Ovary (tissue), 9 donors: ENCODE measurements around the gene P3H4. TPM values are rescaled to one million over a fixed set of nuclear protein-coding genes. Genes with fewer than 3 reads are reported as not detected.
A peak's percentile ranks its signal among the peaks of the same experiment; 100 is the strongest.

Experiments used
- DNase-seq, 5 donors: peaks; one replicate each; pipeline ENCODE4 v3.0.0-alpha.2; 2019 to 2020
- H3K27ac ChIP-seq, 2 donors: fragments of 200-600 bp; one replicate each; pipeline versions ENCODE4 v1.5.1 to v1.8.0; 2019 to 2022
- H3K27me3 ChIP-seq: fragments of 200-600 bp; one replicate; pipeline ENCODE4 v1.8.0; 2022
- H3K36me3 ChIP-seq: fragments of 200-600 bp; sonication (generic); one replicate; pipeline ENCODE4 v1.5.1; 2019
- H3K4me1 ChIP-seq: one replicate; pipeline ENCODE4 v1.8.1; 2013; ENCODE audit warnings: mild to moderate bottlenecking, moderate library complexity; ENCODE audit not compliant: insufficient read depth
- H3K4me3 ChIP-seq: fragments of 200-600 bp; sonication (generic); one replicate; pipeline ENCODE4 v1.5.1; 2017
- H3K9me3 ChIP-seq, 2 donors: fragments of 200-600 bp in 1 of 2; sonication (generic) in 1 of 2; one replicate each; pipeline versions ENCODE4 v1.5.1 to v1.8.1; 2013 to 2019; ENCODE audit warnings: mild to moderate bottlenecking in 1 of 2, moderate library complexity in 1 of 2
- EP300 ChIP-seq: sonication (generic); formaldehyde crosslinking; IDR thresholded peaks from one replicate; pipeline ENCODE4 v1.6.1; 2017; ENCODE audit warnings: antibody characterized with exemption
- POLR2A ChIP-seq: fragments of 450-650 bp; IDR thresholded peaks from one replicate; pipeline ENCODE4 v1.6.1; 2017; ENCODE audit warnings: antibody characterized with exemption, mild to moderate bottlenecking, moderate library complexity
- WGBS, 3 donors: extraction: QIAGEN DNeasy Blood & Tissue Kit in 1 of 3; methylation state at CpG; one replicate each; pipeline versions ENCODE4 v1.1.5 to v1.1.7; 2013 to 2017; 5-methylcytosine and 5-hydroxymethylcytosine counted together
- intact Hi-C, 4 donors: fragments of 100-400 bp; cut with DNase I; formaldehyde crosslinking; loops; one replicate each; pipeline versions ENCODE4 v1.11.0 to v1.15.1; 2022 to 2023
- polyA plus RNA-seq, 2 donors: library from polyadenylated mRNA; stranded (reverse); fragments of 200-250 nt in 1 of 2; fragments of 350-450 nt in 1 of 2; fragmentation: Illumina TruSeq in 1 of 2; extraction: RNeasy Lipid Tissue Mini Kit (QIAGEN cat#74804) in 1 of 2; gene quantifications; one replicate each; pipeline ENCODE4 v1.2.3, GENCODE V29; 2013 to 2014
- total RNA-seq, 7 donors: library from RNA; depleted of rRNA in 2 of 7; stranded (reverse); fragments of >200 nt in 2 of 7; fragmentation: NEBNext Ultra II Directional in 3 of 7; extraction: Animal tissue kit (Norgen Biotek cat#: 25700) in 3 of 7; gene quantifications; one replicate each; pipeline versions ENCODE4 v1.1.0 to v1.2.4, GENCODE V29; 2016 to 2023
- TF ChIP-seq, protein P1 (sequence below), 3 donors: fragments of 450-650 bp in 2 of 3; fragments of 200-600 bp in 1 of 3; IDR thresholded peaks; one replicate each; pipeline versions ENCODE4 v1.5.1 to v1.8.0; 2016 to 2022; ENCODE audit warnings: antibody characterized with exemption in 3 of 3, mild to moderate bottlenecking in 1 of 3
- donor health status: DM: no; HTN: no; CAD: no; lungs with moderate emphysema.
- donor health status: DM: no; HTN: no; CAD: no.
- donor health status: Bipolar disorder and iron deficiency.
- donor health status: DM: yes; HTN: yes; CAD: no.
- donor health status: DM: no; HTN: no; CAD: no.
- donor health status: DM: yes; HTN: yes; CAD: no.

Gene P3H4
- total and polyA plus RNA-seq, 9 donors, result 7.7 to 22.1 (median 15.1) TPM

GRCh38 chr17:41825175-41825845 is 13.6 kb upstream of the P3H4 start:
- intact Hi-C loops, result no loop called here

DNA sequence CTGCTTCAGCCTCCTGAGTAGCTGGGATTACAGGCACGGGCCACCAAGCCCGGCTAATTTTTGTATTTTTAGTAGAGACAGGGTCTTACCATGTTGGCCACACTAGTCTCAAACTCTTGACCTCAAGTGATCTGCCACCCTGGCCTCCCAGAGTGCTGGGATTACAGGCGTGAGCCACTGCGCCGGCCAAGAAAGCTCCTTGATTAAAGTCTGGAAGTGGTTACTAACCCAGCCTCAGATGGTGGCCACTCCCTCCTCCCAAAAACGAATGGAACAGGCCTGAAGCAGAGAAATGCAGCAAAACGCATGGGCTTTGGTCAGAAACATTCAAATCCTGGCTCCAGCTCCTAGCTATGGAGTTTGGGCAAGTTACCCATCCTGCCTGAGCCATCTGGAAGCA is 12.3 kb upstream of the P3H4 start:
- intact Hi-C loops, result no loop called here
- no peaks in the 10 kb centered on the region for H3K36me3 ChIP-seq

More at GRCh38 chr17:41825175-41825845, 13.6 kb upstream of the P3H4 start:
- Histone ChIP-seq H3K36me3 (no peaks in the 10 kb centered on the region), H3K27ac (no peak overlapping the region), H3K9me3 (no peaks in the 10 kb centered on the region), H3K27me3 (no peaks in the 10 kb centered on the region), H3K4me3 (no peak overlapping the region), H3K4me1 (no peaks in the 10 kb centered on the region)
- TF ChIP-seq POLR2A, result no peak
- TF ChIP-seq EP300, result no peak
- TF ChIP-seq, protein P1, sequence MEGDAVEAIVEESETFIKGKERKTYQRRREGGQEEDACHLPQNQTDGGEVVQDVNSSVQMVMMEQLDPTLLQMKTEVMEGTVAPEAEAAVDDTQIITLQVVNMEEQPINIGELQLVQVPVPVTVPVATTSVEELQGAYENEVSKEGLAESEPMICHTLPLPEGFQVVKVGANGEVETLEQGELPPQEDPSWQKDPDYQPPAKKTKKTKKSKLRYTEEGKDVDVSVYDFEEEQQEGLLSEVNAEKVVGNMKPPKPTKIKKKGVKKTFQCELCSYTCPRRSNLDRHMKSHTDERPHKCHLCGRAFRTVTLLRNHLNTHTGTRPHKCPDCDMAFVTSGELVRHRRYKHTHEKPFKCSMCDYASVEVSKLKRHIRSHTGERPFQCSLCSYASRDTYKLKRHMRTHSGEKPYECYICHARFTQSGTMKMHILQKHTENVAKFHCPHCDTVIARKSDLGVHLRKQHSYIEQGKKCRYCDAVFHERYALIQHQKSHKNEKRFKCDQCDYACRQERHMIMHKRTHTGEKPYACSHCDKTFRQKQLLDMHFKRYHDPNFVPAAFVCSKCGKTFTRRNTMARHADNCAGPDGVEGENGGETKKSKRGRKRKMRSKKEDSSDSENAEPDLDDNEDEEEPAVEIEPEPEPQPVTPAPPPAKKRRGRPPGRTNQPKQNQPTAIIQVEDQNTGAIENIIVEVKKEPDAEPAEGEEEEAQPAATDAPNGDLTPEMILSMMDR (IDR thresholded peaks at IDR 0.05), result no peak
- DNase-seq, result peak in 1 of 5 donors; percentile 31
- 66 to 76% (median 74%) methylated on average over 19 of the region's 19 CpGs for WGBS, 3 donors

GRCh38 chr17:41823580-41823979 is 11.8 kb upstream of the P3H4 start:
- H3K36me3 ChIP-seq, result no peaks in the 10 kb centered on the region
- 81 to 86% (median 83%) methylated on average over 7 of the region's 7 CpGs for WGBS, 3 donors
- no peaks in the 10 kb centered on the region for H3K27me3 ChIP-seq
- H3K27ac ChIP-seq, result no peak overlapping the region
- no peak overlapping the region for H3K4me3 ChIP-seq
- TF ChIP-seq EP300 (no peak), POLR2A (no peak)
- TF ChIP-seq, protein P1 (IDR thresholded peaks at IDR 0.05), result no peak
- intact Hi-C loops, result no loop called here
- H3K9me3 ChIP-seq, result no peaks in the 10 kb centered on the region
- no peaks in the 10 kb centered on the region for H3K4me1 ChIP-seq
- no peak for DNase-seq

More for the DNA sequence above, 12.3 kb upstream of the P3H4 start:
- Histone ChIP-seq H3K9me3 (no peaks in the 10 kb centered on the region), H3K4me3 (no peak overlapping the region), H3K27me3 (no peaks in the 10 kb centered on the region), H3K4me1 (no peaks in the 10 kb centered on the region), H3K27ac (no peak overlapping the region)
- WGBS, 3 donors, result 48 to 57% (median 57%) methylated on average over 7 of the region's 7 CpGs
- DNase-seq, result no peak
- no peak for TF ChIP-seq POLR2A
- TF ChIP-seq EP300, result no peak
- TF ChIP-seq, protein P1 (IDR thresholded peaks at IDR 0.05), result no peak

DNA sequence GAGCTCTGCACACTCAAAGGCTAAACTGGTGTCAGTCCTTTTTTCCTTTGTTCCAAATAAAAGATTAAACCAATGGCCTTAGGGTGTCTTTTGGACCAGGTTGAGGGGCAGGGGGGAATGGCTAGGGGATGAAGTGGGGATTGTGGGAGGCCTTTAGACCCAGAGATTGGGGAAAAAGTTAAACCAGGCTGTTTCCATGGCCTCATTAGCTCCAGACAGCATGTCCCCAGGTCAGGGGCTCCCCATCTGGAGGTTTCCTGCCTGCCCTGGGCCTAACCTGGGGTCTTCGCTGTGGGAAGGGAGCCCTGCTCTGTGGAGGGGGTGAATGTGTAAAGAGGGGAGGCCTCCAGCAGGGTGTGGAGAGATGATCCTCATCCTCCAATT is 11.4 kb upstream of the P3H4 start:
- Histone ChIP-seq H3K4me3 (no peak overlapping the region), H3K36me3 (no peaks in the 10 kb centered on the region), H3K27me3 (no peaks in the 10 kb centered on the region), H3K27ac (no peak overlapping the region), H3K4me1 (no peaks in the 10 kb centered on the region), H3K9me3 (no peaks in the 10 kb centered on the region)
- intact Hi-C loops, result no loop called here
- WGBS, 3 donors, result 82 to 100% (median 83%) methylated on average over 1 of the region's 1 CpG
- no peak for DNase-seq
- TF ChIP-seq EP300, result no peak
- TF ChIP-seq, protein P1 (IDR thresholded peaks at IDR 0.05), result no peak
- no peak for TF ChIP-seq POLR2A
